Right lobe of liver (tissue), 6 donors: ENCODE results near the gene CCND2. TPM values are rescaled to one million over a fixed set of nuclear protein-coding genes. Genes with fewer than 3 reads are reported as not detected.

Source experiments
- ATAC-seq, 4 donors: fragments of 200-7000 bp; cut with Tn5 transposase; one replicate each; pipeline ENCODE4 v1.9.1; 2020; ENCODE audit warnings: mild to moderate bottlenecking in 4 of 4, moderate library complexity in 4 of 4
- DNase-seq, 3 donors: peaks; one replicate each; pipeline ENCODE4 v3.0.0-alpha.2; 2020
- H3K27ac ChIP-seq, 3 donors: fragments of 200-600 bp; one replicate each; pipeline ENCODE4 v1.8.0; 2022
- H3K27me3 ChIP-seq, 2 donors: fragments of 200-600 bp; one replicate each; pipeline ENCODE4 v1.8.0; 2022
- H3K36me3 ChIP-seq, 4 donors: fragments of 200-600 bp; sonication (generic) in 1 of 4; one replicate each; pipeline versions ENCODE4 v1.5.1 to v1.8.0; 2017 to 2022; ENCODE audit warnings: control low read depth in 1 of 4
- H3K4me1 ChIP-seq, 4 donors: fragments of 200-600 bp; sonication (generic) in 1 of 4; one replicate each; pipeline versions ENCODE4 v1.5.1 to v1.8.0; 2017 to 2022; ENCODE audit warnings: control low read depth in 1 of 4
- H3K4me3 ChIP-seq, 3 donors: fragments of 200-600 bp; one replicate each; pipeline ENCODE4 v1.8.0; 2022
- H3K9me3 ChIP-seq, 4 donors: fragments of 200-600 bp; sonication (generic) in 1 of 4; one replicate each; pipeline versions ENCODE4 v1.5.1 to v1.8.0; 2017 to 2022; ENCODE audit warnings: control low read depth in 1 of 4
- POLR2A ChIP-seq: fragments of 450-650 bp; IDR thresholded peaks from one replicate; pipeline ENCODE4 v1.6.1; 2017; ENCODE audit warnings: antibody characterized with exemption, mild to moderate bottlenecking
- WGBS: methylation state at CpG from one replicate; pipeline ENCODE4 v1.1.6; 2018; ENCODE audit warnings: low coverage, low lambda C conversion rate; ENCODE audit not compliant: insufficient coverage; ENCODE audit errors: missing lambda C conversion rate; 5-methylcytosine and 5-hydroxymethylcytosine counted together
- intact Hi-C, 2 donors: fragments of 100-400 bp; cut with DNase I; formaldehyde crosslinking; loops; one replicate each; pipeline versions ENCODE4 v1.11.2 to v1.14.1; 2022
- total RNA-seq, 6 experiments: library from RNA; depleted of rRNA in 2 of 6; stranded (reverse); fragments of >200 nt in 2 of 6; fragmentation: NEBNext Ultra II Directional in 3 of 6; extraction: Animal tissue kit (Norgen Biotek cat#: 25700) in 3 of 6; gene quantifications; one replicate each; pipeline versions ENCODE4 v1.1.0 to v1.2.4, GENCODE V29; 2016 to 2023
- TF ChIP-seq, protein P1 (sequence below), 4 donors: fragments of 200-600 bp in 3 of 4; fragments of 450-650 bp in 1 of 4; IDR thresholded peaks; one replicate each; pipeline versions ENCODE4 v1.5.1 to v1.8.0; 2016 to 2022; ENCODE audit warnings: antibody characterized with exemption in 4 of 4, mild to moderate bottlenecking in 2 of 4
- donor health status: DM: no; HTN: yes; CAD: no.
- donor health status: DM: no; HTN: no; CAD: no.
- donor health status: DM: no; HTN: no; CAD: no.
- donor health status: DM: no; HTN: yes; CAD: no.
- donor health status: DM: no; HTN: yes; CAD: no.

Gene CCND2
- total RNA-seq, 6 experiments from 2014 or later, result 1.1 to 6.2 (median 1.5) TPM

DNA sequence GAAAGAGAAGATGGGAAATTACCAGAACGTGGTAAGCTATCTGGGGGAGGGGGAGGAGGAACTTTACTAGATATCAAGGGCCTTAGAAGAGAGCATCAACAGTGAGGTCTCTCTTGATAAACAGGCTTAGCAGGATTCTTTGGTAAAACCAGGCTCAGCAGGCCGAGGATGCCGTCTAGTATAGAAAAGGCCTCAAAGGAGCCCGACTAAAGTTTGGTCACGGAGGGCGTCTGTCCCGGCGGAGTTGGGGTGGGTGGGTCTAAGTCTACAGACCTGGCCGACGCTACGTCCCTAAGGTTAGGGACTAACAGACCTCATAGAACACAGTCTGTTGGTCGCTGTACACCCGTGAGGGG lies 46.9 kb downstream of the CCND2 start:
- no peaks in the 10 kb centered on the region for H3K36me3 ChIP-seq
- H3K9me3 ChIP-seq, result no peaks in the 10 kb centered on the region
- H3K27me3 ChIP-seq, result no peaks in the 10 kb centered on the region
- peaks cover 0 to 8% (median 0%) of the 10 kb centered on the region in 4 donors for H3K4me1 ChIP-seq
- no peak for TF ChIP-seq POLR2A
- TF ChIP-seq, protein P1, sequence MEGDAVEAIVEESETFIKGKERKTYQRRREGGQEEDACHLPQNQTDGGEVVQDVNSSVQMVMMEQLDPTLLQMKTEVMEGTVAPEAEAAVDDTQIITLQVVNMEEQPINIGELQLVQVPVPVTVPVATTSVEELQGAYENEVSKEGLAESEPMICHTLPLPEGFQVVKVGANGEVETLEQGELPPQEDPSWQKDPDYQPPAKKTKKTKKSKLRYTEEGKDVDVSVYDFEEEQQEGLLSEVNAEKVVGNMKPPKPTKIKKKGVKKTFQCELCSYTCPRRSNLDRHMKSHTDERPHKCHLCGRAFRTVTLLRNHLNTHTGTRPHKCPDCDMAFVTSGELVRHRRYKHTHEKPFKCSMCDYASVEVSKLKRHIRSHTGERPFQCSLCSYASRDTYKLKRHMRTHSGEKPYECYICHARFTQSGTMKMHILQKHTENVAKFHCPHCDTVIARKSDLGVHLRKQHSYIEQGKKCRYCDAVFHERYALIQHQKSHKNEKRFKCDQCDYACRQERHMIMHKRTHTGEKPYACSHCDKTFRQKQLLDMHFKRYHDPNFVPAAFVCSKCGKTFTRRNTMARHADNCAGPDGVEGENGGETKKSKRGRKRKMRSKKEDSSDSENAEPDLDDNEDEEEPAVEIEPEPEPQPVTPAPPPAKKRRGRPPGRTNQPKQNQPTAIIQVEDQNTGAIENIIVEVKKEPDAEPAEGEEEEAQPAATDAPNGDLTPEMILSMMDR (IDR thresholded peaks at IDR 0.05), result no peak
- peak overlapping the region in 2 of 3 donors; percentile 41 to 48 for H3K27ac ChIP-seq
- ATAC-seq (peak in 3 of 4 donors; percentile 19 to 48 (median 27)), DNase-seq (no peak)
- peak overlapping the region; percentile 59 to 84 (median 80) for H3K4me3 ChIP-seq
- WGBS, result 0% methylated on average over 5 of the region's 13 CpGs
- intact Hi-C loops, result no loop called here

DNA sequence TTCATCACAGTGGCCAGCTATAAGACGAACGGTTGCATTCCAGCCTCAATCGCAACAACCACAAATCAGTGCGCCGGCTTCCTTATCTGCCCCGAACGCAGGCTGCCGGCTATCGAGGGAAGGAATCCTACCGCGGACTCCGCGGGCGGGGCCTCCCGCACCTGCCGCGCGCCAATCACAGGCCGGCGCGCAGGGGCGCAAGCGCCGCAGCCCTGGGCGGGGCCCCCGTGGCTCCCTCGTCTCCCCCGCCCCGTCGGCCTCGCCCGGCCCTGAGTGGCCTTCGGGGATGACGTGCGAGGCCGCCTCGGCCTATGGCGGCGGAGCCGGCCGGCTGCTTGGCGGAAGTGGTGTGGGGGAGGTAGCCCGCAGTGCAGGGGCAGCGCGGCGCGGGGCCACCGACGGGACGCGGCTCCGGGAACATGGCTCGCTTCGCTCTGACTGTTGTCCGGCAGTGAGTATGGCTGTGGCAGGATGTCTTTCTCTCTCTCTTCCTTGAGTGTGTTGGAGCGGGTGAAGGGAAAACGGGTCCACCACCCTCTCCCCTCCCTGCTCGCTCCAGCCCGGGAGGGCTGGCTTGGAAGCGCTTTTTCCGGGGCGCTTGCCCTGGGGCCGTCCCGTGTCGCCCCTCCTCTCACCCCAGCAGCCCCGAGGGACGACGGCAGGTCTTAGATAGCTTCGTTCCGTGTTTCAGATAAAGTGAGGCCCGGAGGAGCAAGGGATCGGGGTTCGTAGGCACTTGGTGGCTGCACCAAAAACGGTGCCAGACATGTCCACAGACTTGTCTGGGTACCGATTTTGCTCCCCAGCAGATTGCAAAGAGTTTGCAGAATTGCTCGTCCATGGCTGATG lies 47.5 kb downstream of the CCND2 start, which contains the start of gene TIGAR:
TSS of gene TIGAR (plus strand) at position 361 of the 849 bp plus-strand sequence. CDS start at position 420, 59 bp downstream.
- peak; percentile 99 to 100 (median 99) for ATAC-seq

DNA sequence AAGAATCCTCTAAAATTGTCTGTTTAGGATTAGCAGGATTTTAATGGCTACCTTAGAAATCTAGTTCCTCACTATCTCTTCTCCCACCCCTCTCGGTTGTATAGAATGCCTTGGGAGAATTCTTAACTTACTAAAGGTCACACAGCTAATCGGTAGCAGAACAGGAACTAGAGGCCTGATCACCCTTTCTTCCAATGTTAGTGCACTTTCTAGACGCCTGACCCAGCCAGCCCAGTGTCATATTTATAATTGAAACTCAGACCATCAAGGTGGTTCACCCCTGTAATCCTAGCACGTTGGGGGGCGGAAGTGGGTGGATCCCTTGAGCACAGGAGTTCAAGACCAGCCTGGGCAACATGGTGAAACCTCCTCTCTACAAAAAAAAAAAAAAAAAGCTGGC lies 49.2 kb downstream of the CCND2 start:
- ATAC-seq (no peak), DNase-seq (no peak)
- no peak overlapping the region for H3K4me3 ChIP-seq
- H3K36me3 ChIP-seq, result no peaks in the 10 kb centered on the region
- peaks cover 0 to 8% (median 0%) of the 10 kb centered on the region in 4 donors for H3K4me1 ChIP-seq
- H3K27ac ChIP-seq, result no peak overlapping the region
- no peaks in the 10 kb centered on the region for H3K27me3 ChIP-seq
- intact Hi-C loops, result no loop called here
- TF ChIP-seq POLR2A, result no peak
- TF ChIP-seq, protein P1 (IDR thresholded peaks at IDR 0.05), result no peak
- WGBS, result 56% methylated on average over 4 of the region's 5 CpGs
- H3K9me3 ChIP-seq, result no peaks in the 10 kb centered on the region

More for the DNA sequence above, 47.5 kb downstream of the CCND2 start, which contains the start of gene TIGAR:
- H3K27me3 ChIP-seq, result no peaks in the 10 kb centered on the region
- DNase-seq, result peak; percentile 94 to 96 (median 95)
- TF ChIP-seq POLR2A, result peak; percentile 94
- TF ChIP-seq, protein P1 (IDR thresholded peaks at IDR 0.05), result no peak
- intact Hi-C loops, result no loop called here
- H3K9me3 ChIP-seq, result no peaks in the 10 kb centered on the region
- peak within 1 kb of the TSS; percentile 59 to 84 (median 80) for H3K4me3 ChIP-seq
- peaks cover 0 to 8% (median 0%) of the 10 kb centered on the region in 4 donors for H3K4me1 ChIP-seq
- peak within 1 kb of the TSS; percentile 36 to 77 (median 48) for H3K27ac ChIP-seq
- H3K36me3 ChIP-seq, result no peaks in the 10 kb centered on the region
- WGBS, result 0% methylated on average over 1 of the region's 76 CpGs

Other genes starting within 250 kb of the CCND2 start
- gene TIGAR, start 47.5 kb downstream of the CCND2 start, total RNA-seq, result 1 to 10 TPM; 4.0 to 9.1 (median 5.1) TPM
- 10 to 100 TPM in 1 of 6 experiments, 1 to 10 TPM in 2, under 1 TPM in 2, not detected in 1; 0.33 to 41.0 (median 1.2) TPM for gene FGF23, start 106.0 kb downstream of the CCND2 start, total RNA-seq
- gene FGF6, start 172.1 kb downstream of the CCND2 start, total RNA-seq, result not detected